ENCODE data around the gene MRPL23. TPM values are rescaled to one million over a fixed set of nuclear protein-coding genes. Genes with fewer than 3 reads are reported as not detected.

Gene MRPL23
- total RNA-seq, 1 donor from 2014 or later, result 40.5 TPM

DNA sequence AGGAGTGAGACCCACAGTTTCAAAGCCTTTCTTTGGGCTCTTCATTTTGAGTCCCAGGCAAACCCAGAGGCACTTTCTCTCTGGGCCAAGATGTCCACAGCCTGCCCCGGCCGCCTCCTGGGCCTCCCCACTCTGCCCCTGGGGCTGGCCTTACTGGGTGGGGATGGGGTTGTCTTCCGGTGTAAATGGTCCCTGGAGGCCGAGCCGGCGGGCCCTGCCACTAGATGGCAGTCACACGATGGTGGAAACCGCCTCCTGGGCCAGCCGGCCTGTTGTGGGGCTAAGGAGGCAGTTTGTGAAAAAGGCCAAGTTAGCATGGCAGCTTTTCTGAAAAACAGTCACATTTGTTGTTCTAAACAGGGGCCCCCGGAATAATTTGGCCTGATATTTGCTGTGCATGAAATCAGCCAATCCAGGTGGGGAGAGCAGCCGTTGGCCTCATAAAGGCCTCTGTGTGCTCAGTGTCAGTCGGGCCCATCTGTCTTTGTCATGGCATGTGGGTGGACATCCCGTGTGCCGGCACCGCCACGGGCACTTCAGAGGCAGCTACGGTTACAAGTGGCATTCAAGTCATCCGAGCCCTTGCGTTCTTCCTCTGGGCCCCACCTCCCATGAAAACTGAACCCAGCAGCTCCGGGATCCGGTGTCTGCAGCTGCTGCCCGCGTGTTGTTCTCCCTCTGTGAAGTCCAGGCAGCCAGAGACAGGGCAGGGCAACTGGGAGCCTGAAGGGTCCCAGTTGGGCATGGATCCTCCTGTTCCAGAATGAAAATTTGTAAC is 6.5 kb downstream of the MRPL23 start:
- DNase-seq (ENCODE audit: low spot score), result no peak

DNA sequence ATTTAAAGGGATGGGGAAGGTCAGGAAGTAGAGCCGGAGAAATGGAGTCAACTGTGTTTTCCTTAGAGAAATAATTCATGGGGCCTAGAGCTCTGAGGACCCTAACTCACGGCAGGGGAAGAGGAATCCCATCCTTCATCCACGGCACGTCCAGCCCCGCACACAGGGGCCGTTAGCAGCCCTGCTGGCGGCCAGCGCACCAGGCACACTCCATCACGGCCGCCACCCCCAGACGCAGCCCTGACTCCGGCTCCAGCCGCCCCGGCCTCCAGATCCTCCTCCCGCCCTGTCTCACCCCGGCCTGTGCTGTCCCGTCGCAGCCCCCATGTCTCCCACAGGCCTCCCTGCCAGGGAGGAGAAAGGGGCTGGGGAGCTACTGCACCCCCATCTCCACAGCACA is 11.2 kb downstream of the MRPL23 start:
- no peak for DNase-seq (ENCODE audit: low spot score)

DNA sequence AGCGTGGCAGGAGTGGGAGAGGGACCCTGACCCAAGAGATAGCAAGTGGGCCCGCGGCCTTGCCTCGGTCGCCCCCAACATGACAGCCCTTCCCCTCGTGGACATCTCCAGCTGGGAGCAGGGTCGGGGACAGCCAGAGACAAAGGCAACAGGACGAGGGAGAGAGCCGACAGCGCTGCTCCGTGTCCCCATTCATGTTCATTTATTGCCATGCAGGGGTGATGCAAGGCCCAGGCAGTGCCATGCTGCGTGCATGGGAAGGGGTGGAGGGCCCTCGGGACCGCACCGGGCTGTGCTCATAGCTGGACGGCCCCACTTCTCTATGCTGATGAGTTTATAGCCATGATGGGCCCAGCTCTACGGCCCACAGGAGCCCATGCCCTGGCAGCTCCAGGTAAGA is 12.7 kb downstream of the MRPL23 start:
- no peak for DNase-seq (ENCODE audit: low spot score)

GRCh38 chr11:1963864-1964263 is 16.7 kb downstream of the MRPL23 start:
- no peak for DNase-seq (ENCODE audit: low spot score)

DNA sequence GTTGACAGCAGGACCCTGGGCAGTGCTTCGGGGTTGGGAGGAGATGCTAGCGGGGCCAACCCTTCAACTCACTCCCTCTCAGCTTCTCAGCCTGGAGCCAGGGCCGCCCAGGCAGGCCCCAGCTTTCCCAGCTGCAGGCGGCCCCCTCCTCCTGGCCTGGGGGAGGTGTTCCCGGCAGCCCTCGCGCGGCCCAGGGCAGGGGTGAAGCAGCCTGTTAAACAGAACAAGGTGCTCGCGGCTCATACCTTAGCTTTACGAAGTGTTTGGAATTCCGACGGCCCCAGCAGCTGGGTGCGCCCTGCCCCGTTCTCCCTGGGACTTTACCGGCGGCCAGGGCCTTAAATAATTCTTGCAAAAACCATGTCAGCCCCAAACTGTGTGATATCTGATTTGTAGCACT is 17.2 kb downstream of the MRPL23 start:
- no peak for DNase-seq (ENCODE audit: low spot score)

GRCh38 chr11:1964955-1965354 is 17.8 kb downstream of the MRPL23 start:
- DNase-seq (ENCODE audit: low spot score), result no peak

DNA sequence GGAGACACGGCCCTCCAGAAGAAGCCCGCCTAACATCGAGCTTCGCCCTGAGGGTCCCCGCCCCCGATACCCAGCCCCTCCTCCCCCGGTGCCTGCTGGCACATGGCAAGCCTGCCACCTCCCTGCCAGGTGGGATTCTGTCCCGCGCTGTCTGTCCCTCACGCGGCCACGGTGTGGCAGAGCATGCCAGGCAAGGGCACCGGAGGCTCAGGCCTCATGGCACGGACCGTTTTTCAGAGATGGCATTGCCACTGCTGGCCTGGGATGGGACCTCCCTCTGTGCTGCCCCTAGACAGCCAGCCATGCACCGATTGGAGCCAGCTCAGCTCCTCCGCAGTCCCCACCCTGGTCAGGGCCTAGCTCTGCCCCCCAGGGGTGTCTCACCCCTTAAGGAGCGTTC is 19.4 kb downstream of the MRPL23 start:
- no peak for DNase-seq (ENCODE audit: low spot score)

- no peak for DNase-seq (ENCODE audit: low spot score)
These were observed 20.6 kb downstream of the MRPL23 start for GRCh38 chr11:1967641-1968225.

GRCh38 chr11:1968454-1969002 is 21.4 kb downstream of the MRPL23 start:
- DNase-seq (ENCODE audit: low spot score), result no peak

DNA sequence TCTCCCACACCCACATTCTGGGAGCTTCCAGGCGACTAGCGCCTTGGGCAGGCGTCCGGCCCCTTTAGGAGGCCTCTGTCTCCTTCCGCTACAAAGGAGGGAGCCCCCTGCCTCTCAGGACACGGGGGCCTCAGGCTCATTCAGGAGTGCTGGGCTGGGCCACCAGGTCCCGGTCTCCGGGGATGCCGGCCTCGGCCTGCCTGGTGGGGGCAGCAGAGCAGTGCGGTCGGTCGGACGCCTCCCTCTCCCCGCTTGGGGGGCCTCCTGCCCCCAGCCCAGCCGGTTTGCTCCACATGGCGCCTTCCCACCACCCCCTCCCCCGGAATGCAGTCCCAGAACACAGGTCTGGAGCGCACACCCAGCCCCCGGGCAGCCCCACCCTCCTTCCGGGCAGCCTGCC is 21.9 kb downstream of the MRPL23 start:
- DNase-seq (ENCODE audit: low spot score), result no peak

- DNase-seq (ENCODE audit: low spot score), result no peak
These were observed 22.6 kb downstream of the MRPL23 start for GRCh38 chr11:1969776-1970175.

- no peak for DNase-seq (ENCODE audit: low spot score)
These were observed 23.8 kb downstream of the MRPL23 start for GRCh38 chr11:1970956-1971355.

DNA sequence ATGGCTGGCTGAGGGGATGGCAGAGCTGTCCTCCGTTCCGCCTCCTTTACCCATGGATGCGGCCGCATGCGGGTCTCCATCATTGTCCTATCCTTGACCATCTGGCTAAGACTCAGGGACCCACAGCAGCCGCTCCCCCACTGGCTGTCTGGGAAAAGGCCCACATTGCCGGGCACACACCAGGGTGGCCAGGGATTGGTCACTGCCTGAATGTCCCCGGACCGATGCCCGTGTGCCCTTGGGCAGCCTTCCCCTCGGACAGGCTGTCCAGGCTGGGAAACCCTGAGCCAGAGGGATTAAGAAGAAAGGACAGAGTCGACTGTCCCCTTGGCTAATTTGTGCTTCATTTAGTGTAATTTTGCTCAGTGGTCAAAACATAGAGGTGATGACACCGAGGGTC is 28.1 kb downstream of the MRPL23 start:
- DNase-seq (ENCODE audit: low spot score), result no peak

DNA sequence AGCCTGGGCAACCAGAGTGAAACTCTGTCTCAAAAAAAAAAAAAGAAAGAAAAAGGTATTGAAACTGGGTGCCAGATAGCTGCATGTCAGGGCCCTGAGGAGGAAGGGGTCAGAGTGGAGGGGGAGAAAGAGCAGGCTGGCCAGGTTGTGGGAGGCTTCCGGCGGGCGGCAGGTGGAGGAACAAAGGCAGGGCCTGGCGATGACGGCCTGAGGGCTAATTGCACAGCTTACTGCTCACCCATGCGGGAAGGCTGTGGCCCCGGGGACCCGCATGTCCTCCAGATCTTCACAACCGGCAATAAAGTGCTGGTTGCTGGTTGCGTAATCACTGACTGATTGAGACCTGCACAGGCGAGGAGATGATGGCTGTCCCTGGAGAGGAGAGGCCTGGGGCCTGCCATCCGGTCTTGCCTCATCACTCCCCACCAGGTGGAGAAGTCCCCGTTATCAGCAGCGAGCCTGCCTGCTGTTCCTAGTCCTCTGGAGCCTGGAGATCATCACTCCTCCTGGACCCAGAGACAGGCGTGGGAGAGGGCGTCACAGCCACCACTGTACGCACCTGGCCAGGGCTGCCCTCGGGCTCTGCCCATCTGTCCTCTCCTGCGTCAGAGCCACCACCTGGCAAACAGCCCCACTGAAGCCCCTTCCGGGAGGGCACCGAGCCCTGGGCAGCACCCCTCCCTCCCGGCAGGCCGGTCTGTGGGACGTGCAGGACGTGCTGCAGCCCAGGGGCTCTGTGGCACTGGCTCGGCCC is 31.8 kb downstream of the MRPL23 start:
- DNase-seq (ENCODE audit: low spot score), result no peak

GRCh38 chr11:1979607-1980006 is 32.5 kb downstream of the MRPL23 start:
- DNase-seq (ENCODE audit: low spot score), result no peak

- DNase-seq (ENCODE audit: low spot score), result no peak
These were observed 35.9 kb downstream of the MRPL23 start for GRCh38 chr11:1982873-1983600.

DNA sequence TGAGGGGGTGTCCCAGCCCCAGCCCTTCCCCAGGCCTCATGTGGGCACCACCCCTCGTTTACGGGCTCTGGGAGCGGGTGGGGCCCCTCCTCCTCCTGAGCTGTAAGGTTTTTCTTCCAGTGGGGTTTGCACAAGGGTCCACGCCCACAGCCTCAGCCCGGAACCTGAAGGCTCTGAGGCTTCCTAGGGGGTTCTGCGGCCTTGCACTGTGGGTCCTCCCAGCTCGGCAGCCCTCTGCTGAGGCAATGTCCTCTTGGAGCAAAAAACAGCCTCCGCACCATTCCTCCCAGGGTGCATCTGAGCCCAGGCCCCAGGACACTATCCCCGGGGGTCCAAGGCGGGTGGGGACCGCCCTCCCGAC is 36.4 kb downstream of the MRPL23 start:
- no peak for DNase-seq (ENCODE audit: low spot score)

DNA sequence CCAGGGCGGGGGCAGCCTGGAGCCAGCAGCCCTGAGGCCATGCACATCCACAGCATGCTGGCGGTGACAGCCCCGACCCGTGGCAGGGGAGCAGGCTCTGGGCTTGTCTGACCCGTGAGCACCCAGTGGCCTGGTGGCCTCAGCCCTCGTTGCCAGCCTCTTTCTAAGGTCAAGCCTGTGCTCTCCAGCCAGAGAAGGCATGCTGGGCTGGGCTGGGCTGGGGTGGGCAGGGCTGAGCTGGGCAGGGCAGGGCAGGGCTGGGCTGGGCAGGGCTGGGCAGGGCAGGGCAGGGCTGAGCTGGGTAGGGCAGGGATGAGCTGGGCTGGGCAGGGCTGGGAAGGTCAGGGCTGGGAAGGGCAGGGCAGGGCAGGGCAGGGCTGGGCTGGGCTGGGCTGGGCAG is 39.9 kb downstream of the MRPL23 start:
- no peak for DNase-seq (ENCODE audit: low spot score)

DNA sequence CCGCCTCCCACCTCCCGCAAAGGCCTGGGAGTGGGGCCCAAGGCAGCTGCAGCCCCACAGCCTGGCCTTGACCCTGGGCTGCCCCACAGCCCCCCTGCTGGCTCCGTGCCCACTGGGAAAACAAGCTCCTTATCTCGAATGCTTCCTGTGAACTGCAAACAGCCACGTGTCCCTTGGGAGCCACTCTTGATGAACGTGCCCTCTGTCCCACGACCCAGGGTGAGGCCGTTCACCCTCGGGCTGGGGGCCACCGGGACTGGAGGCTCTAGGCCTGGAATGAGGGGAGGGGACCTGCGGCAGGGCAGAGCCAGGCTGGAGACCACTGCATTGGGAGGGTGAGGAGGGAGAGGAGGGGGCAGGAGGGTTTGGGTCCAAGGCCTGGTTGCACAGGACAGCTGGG is 41.0 kb downstream of the MRPL23 start:
- no peak for DNase-seq (ENCODE audit: low spot score)

- no peak for DNase-seq (ENCODE audit: low spot score)
These were observed 41.7 kb downstream of the MRPL23 start for GRCh38 chr11:1988667-1989317.

GRCh38 chr11:1989953-1990352 is 42.8 kb downstream of the MRPL23 start:
- no peak for DNase-seq (ENCODE audit: low spot score)

Measured in ureter (tissue), 1 donor.